HepG2 (cell line): ENCODE measurements around the gene MS4A18. TPM values are rescaled to one million over a fixed set of nuclear protein-coding genes. Genes with fewer than 3 reads are reported as not detected.

ENCODE experiments used
- ATAC-seq: fragments of 200-7000 bp; cut with Tn5 transposase; 3 replicates; pipeline ENCODE4 v1.9.1; 2020; ENCODE audit warnings: mild to moderate bottlenecking, moderate library complexity
- BruUV-seq: library from RNA; stranded (reverse); fragments of 400-500 nt; replicated peaks from 2 replicates; lab custom pipeline; 2021; lab: Mats Ljungman, UMichigan
- CTCF ChIA-PET: fragments of 300-600 bp; formaldehyde crosslinking; extraction: SDS; loops from one replicate; lab custom pipeline; 2021; ENCODE audit warnings: low total read pairs, inconsistent platforms, low intra/inter-chr PET ratio; lab: Yijun Ruan, JAX
- POLR2A ChIA-PET: fragments of 350-600 bp; sonication (Branson Sonifier 250); formaldehyde crosslinking; loops from one replicate; lab custom pipeline; 2020; ENCODE audit warnings: antibody characterized with exemption, inconsistent platforms; lab: Yijun Ruan, JAX
- DNase-seq: peaks from one replicate; pipeline ENCODE4 v3.0.0-alpha.2; 2015; ENCODE audit warnings: low spot score
- FAIRE-seq: peaks from 3 replicates; lab custom pipeline; 2011; peaks lifted over from hg19 to GRCh38; lab: Jason Lieb, UNC
- H2AFZ ChIP-seq: one replicate; pipeline ENCODE4 v1.6.1; 2011; ENCODE audit warnings: low read length, inconsistent platforms
- H3K27ac ChIP-seq: fragments of 300-600 bp; 3 replicates; pipeline ENCODE4 v1.8.0; 2011; ENCODE audit warnings: mixed run types, mild to moderate bottlenecking, mixed read lengths, low read length, inconsistent platforms; ENCODE audit not compliant: insufficient read depth; ENCODE audit errors: extremely low read length
- H3K27me3 ChIP-seq, 2 experiments: fragments of 200-600 bp in 1 of 2; 2 replicates in 1 of 2; 3 replicates in 1 of 2; pipeline versions ENCODE4 v1.6.0 to v1.8.0; 2011; ENCODE audit warnings: low read length in 2 of 2, mild to moderate bottlenecking in 2 of 2, moderate library complexity in 2 of 2, inconsistent platforms in 1 of 2; ENCODE audit not compliant: insufficient read depth in 2 of 2, control insufficient read depth in 1 of 2
- H3K36me3 ChIP-seq, 2 experiments: fragments of 200-600 bp in 1 of 2; replicated peaks in 1 of 2; 2 replicates in 1 of 2; 3 replicates in 1 of 2; pipeline versions ENCODE4 v1.5.1 to v1.8.0; 2011; ENCODE audit warnings: low read length in 2 of 2, inconsistent platforms in 1 of 2; ENCODE audit not compliant: insufficient read depth in 2 of 2, control insufficient read depth in 1 of 2
- H3K4me1 ChIP-seq: 2 replicates; pipeline ENCODE4 v1.5.1; 2012; ENCODE audit warnings: low read length, inconsistent platforms; ENCODE audit not compliant: insufficient read depth
- H3K4me2 ChIP-seq: 2 replicates; pipeline ENCODE4 v1.6.0; 2011; ENCODE audit warnings: low read depth, low read length, inconsistent platforms
- H3K4me3 ChIP-seq, 3 experiments: fragments of 200-600 bp in 1 of 3; sonication (generic), shearing (Covaris generic) in 1 of 3; replicated peaks in 1 of 3; 2 replicates each; pipeline ENCODE4 v1.5.1; 2011 to 2016; ENCODE audit warnings: low read length in 3 of 3, inconsistent platforms in 2 of 3, low read depth in 2 of 3, mild to moderate bottlenecking in 2 of 3, control low read depth in 1 of 3, mixed read lengths in 1 of 3; ENCODE audit not compliant: insufficient read depth in 1 of 3
- H3K79me2 ChIP-seq: one replicate; pipeline ENCODE4 v1.6.1; 2011; ENCODE audit warnings: low read length, inconsistent platforms; ENCODE audit not compliant: insufficient read depth
- H3K9ac ChIP-seq: 2 replicates; pipeline ENCODE4 v1.6.0; 2011; ENCODE audit warnings: mild to moderate bottlenecking, low read depth, low read length, inconsistent platforms; ENCODE audit not compliant: insufficient read depth
- H3K9me3 ChIP-seq: 2 replicates; pipeline ENCODE4 v1.5.1; 2012; ENCODE audit warnings: mild to moderate bottlenecking, low read length
- H4K20me1 ChIP-seq: 2 replicates; pipeline ENCODE4 v1.6.0; 2011; ENCODE audit warnings: inconsistent platforms, mild to moderate bottlenecking, low read length, moderate library complexity; ENCODE audit not compliant: insufficient read depth
- ARID3A ChIP-seq: IDR thresholded peaks from 2 replicates; pipeline ENCODE4 v1.6.1; 2012; ENCODE audit warnings: low read depth, low read length, improper control_type of control experiment
- HOMEZ ChIP-seq: IDR thresholded peaks from 2 replicates; pipeline ENCODE4 v1.6.1; 2016; ENCODE audit warnings: low read depth
- RBAK ChIP-seq: sonication (generic); formaldehyde crosslinking; IDR thresholded peaks from 2 replicates; pipeline ENCODE4 v1.5.1; 2020; ENCODE audit warnings: mild to moderate bottlenecking, missing genetic modification reagents
- REXO4 ChIP-seq: sonication (generic); formaldehyde crosslinking; IDR thresholded peaks from 2 replicates; pipeline ENCODE4 v1.8.0; 2022; ENCODE audit warnings: missing genetic modification reagents, mild to moderate bottlenecking, borderline replicate concordance
- ZFP62 ChIP-seq: sonication (generic); formaldehyde crosslinking; IDR thresholded peaks from 2 replicates; pipeline ENCODE4 v1.4.0; 2020; ENCODE audit warnings: missing genetic modification reagents
- ZNF138 ChIP-seq: sonication (generic); formaldehyde crosslinking; IDR thresholded peaks from 2 replicates; pipeline ENCODE4 v1.5.0; 2020; ENCODE audit warnings: mild to moderate bottlenecking, low read depth, missing genetic modification reagents
- WGBS: methylation state at CpG from one replicate; pipeline ENCODE4 v1.1.6; 2017; ENCODE audit warnings: low lambda C conversion rate; 5-methylcytosine and 5-hydroxymethylcytosine counted together
- in situ Hi-C: cut with HindIII; loops from 2 replicates; pipeline ENCODE4 v1.10.0; 2017; ENCODE audit warnings: low pct_unique_long_range_greater_than_20kb; ENCODE audit not compliant: extremely low pct_ligation_motif_present
- intact Hi-C: fragments of 100-400 bp; cut with micrococcal nuclease; formaldehyde crosslinking; loops from one replicate; pipeline ENCODE4 v1.10.0; 2022; ENCODE audit not compliant: unreplicated experiment
- polyA plus RNA-seq, 8 experiments: library from polyadenylated mRNA; depleted of rRNA in 3 of 8; stranded (reverse) in 7 of 8; unstranded in 1 of 8; fragments of >200 nt; fragmentation: Illumina TruSeq in 4 of 8; extraction: Trizol in 4 of 8; gene quantifications; 2 replicates each; pipeline versions ENCODE4 v1.2.1 to v1.2.3, GENCODE V29; 2011 to 2016; ENCODE audit warnings: low read depth in 4 of 8, missing spikeins in 1 of 8, mixed read lengths in 1 of 8; ENCODE audit not compliant: insufficient read depth in 1 of 8
- total RNA-seq, 5 experiments: library from RNA; depleted of rRNA; stranded (reverse); fragments of >200 nt; fragmentation: Illumina TruSeq; extraction: Trizol; gene quantifications; 2 replicates each; pipeline ENCODE4 v1.2.3, GENCODE V29; 2016; ENCODE audit warnings: low read depth in 1 of 5

MS4A18 gene
- total and polyA plus RNA-seq, 2 of the 13 experiments (the other 11 are each of a cell fraction or from before 2014, with no cell fraction given) = not detected

GRCh38 chr11:60705895-60706294 lies 18.6 kb upstream of the MS4A18 start:
- Histone ChIP-seq H3K9me3 (no peaks in the 10 kb centered on the region), H3K79me2 (no peaks in the 10 kb centered on the region), H3K27ac (no peak overlapping the region), H3K36me3 (no peaks in the 10 kb centered on the region), H3K27me3 (peaks cover 0 to 13% of the 10 kb centered on the region in 2 experiments; a peak in 1 of 5 replicates), H3K9ac (no peak overlapping the region), H4K20me1 (no peaks in the 10 kb centered on the region), H3K4me3 (no peak overlapping the region), H3K4me1 (no peaks in the 10 kb centered on the region), H3K4me2 (no peak overlapping the region), H2AFZ (no peak overlapping the region)
- ATAC-seq = no peak
- CTCF ChIA-PET = no interaction called here
- POLR2A ChIA-PET = no interaction called here
- WGBS = 26% methylated on average over 5 of the region's 5 CpGs
- no TSS peak for BruUV-seq
- in situ Hi-C loops (no loop called here), intact Hi-C loops (no loop called here)
- no peak for FAIRE-seq
- no peak for TF ChIP-seq RBAK (CRISPR knock-in tag)
- TF ChIP-seq ZNF138 (CRISPR knock-in tag) = no peak
- no peak for TF ChIP-seq REXO4 (CRISPR knock-in tag)
- no peak for TF ChIP-seq ARID3A
- no peak for TF ChIP-seq HOMEZ (CRISPR knock-in tag)
- no peak for TF ChIP-seq ZFP62
- no peak for DNase-seq
